Astrocyte of the spinal cord (primary cell): ENCODE results near the gene CLCN7.
"Not testable (repeated sequence)": the region's sequence is repeated elsewhere in the genome, so short reads cannot be mapped to it uniquely, and the experiment has no call there.

Experiments
- DNase-seq: peaks from one replicate; pipeline ENCODE4 v3.0.0; 2011; ENCODE audit warnings: low read depth, low spot score
- H3K4me3 ChIP-seq: 2 replicates; pipeline ENCODE4 v1.5.1; 2011; ENCODE audit warnings: low read depth, mild to moderate bottlenecking, low read length, moderate library complexity
- in situ Hi-C: cut with HindIII; loops from 2 replicates; pipeline ENCODE4 v1.10.0; 2017; ENCODE audit warnings: low sequenced_read_pairs
- TF ChIP-seq, protein P1 (sequence below): IDR thresholded peaks from 2 replicates; pipeline ENCODE4 v1.5.1; 2012; ENCODE audit warnings: low read depth, mild to moderate bottlenecking, low read length, inconsistent platforms

Gene CLCN7

GRCh38 chr16:1441391-1441829, 33.4 kb downstream of the CLCN7 start:
- TF ChIP-seq, protein P1, sequence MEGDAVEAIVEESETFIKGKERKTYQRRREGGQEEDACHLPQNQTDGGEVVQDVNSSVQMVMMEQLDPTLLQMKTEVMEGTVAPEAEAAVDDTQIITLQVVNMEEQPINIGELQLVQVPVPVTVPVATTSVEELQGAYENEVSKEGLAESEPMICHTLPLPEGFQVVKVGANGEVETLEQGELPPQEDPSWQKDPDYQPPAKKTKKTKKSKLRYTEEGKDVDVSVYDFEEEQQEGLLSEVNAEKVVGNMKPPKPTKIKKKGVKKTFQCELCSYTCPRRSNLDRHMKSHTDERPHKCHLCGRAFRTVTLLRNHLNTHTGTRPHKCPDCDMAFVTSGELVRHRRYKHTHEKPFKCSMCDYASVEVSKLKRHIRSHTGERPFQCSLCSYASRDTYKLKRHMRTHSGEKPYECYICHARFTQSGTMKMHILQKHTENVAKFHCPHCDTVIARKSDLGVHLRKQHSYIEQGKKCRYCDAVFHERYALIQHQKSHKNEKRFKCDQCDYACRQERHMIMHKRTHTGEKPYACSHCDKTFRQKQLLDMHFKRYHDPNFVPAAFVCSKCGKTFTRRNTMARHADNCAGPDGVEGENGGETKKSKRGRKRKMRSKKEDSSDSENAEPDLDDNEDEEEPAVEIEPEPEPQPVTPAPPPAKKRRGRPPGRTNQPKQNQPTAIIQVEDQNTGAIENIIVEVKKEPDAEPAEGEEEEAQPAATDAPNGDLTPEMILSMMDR: no peak
- DNase-seq: no peak
- in situ Hi-C loops: no loop called here
- H3K4me3 ChIP-seq: no peak overlapping the region

- DNase-seq, H3K4me3 ChIP-seq, in situ Hi-C loops: not testable (repeated sequence)
Measured at GRCh38 chr16:1439699-1440074, 35.1 kb downstream of the CLCN7 start.

DNA sequence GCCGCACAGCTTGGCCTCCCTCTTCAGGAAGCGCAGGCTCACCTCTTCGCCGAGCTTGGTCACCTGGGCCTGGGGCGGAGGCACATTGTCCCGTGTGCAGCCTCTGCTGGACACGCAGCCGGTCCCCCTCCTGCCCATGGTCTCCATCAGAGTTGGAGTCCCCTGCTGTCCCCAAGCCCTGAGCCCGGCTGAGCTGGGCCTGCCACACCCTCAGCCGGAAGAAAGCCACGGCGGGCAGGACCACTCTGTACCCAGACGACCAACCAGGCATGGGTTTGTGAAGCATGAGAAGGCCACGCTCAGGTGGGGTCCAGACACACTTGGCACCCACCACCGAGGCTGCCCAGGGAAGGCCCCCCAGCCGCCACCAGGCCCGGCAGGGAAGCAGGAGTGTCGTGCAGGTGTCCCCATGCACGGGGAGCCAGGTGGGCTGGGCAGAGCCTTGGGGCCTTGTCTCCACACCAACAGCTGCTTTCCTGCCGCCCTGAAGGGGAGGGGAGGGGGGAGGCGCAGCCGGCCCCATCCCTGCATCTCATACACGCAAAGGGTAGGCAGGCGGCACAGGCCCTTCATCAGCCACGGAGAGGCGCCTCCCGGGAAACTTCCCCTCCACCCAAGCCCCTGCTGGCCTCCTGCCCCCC, 35.6 kb downstream of the CLCN7 start:
- no peak overlapping the region for H3K4me3 ChIP-seq
- TF ChIP-seq, protein P1: no peak
- in situ Hi-C loops: no loop called here
- DNase-seq: no peak

- in situ Hi-C loops: no loop called here
- DNase-seq: no peak
- H3K4me3 ChIP-seq: no peak overlapping the region
- TF ChIP-seq, protein P1: no peak
Measured at GRCh38 chr16:1438229-1439057, 36.4 kb downstream of the CLCN7 start.

GRCh38 chr16:1437606-1438005, 37.2 kb downstream of the CLCN7 start:
- no peak for DNase-seq
- TF ChIP-seq, protein P1: no peak
- in situ Hi-C loops: no loop called here
- no peak overlapping the region for H3K4me3 ChIP-seq

DNA sequence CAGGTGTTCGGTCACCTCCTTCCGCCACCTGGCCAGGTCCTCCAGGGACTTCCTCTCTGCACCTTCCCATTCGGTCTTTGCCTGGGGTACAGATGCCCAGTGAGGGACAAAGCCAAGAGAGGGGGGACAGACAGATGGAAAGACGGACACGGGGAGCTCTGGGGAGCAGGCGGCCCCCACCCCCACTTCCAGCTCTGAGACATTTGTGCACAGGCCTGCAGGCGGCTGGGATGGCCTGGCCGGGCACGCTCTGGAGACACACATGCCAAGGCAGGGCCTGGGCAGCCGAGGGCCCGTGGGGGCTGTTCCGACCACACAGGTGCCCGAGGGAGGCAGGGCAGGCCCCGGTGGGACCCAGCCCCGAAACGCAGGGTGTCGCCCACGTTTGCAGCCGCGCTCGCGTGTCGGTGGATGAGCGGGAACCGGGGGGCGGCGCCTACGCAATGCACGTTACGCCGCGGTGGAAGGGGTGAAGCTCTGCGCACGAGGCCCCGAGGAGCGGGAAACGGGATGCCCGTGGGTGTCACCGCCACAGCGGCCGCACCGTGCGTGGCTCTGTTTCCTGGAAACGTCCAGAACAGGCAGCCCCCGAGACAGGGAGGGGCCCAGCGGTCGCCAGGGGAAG, 38.0 kb downstream of the CLCN7 start:
- TF ChIP-seq, protein P1: no peak
- DNase-seq: no peak
- in situ Hi-C loops: no loop called here
- no peak overlapping the region for H3K4me3 ChIP-seq
